GM19372 (cell line): ENCODE data around the gene PRKCA.

Experiments
- ATAC-seq: cut with Tn5 transposase; IDR thresholded peaks from one replicate; pipeline ENCODE4 v1.9.1; 2021; ENCODE audit warnings: mild to moderate bottlenecking, low read depth, moderate library complexity; ENCODE audit not compliant: unreplicated experiment

PRKCA gene

GRCh38 chr17:66746736-66747135 lies 444.3 kb downstream of the PRKCA start:
- ATAC-seq: no peak

DNA sequence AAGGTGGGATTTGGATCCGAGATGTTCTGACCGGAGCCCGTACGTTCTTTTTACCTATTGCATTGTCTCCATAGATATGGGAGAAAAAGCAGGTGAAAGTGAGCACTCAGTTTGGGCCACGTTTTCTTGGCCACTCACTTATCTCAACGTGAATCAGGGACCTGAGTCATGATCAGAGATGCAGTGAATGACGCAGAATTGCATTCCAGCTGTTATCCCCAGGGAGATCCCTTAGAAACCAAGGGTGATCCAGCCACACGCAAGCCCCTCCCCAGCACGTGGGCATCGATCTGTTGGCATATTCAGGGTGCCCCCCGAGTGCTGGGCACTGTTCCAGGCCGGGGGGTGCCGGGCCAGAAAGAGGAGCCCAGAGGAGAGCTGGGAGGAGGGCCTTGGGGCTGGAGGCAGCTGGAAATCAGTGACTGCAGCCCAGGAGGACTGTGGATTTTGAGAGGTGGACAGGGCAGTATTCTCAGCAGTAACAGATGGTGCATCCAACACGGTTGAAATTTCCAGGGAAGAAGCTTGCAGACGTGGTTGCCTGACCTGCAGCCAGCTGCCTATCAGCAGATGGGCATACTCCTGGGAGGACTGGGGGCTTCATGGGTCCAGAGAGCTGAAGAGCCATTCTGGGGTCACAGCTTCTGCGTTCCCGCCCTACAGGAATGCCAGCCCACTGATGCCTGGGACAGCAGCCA lies 445.3 kb downstream of the PRKCA start:
- ATAC-seq: no peak

GRCh38 chr17:66748578-66748977 lies 446.2 kb downstream of the PRKCA start:
- ATAC-seq: no peak

- ATAC-seq: no peak
Observed at GRCh38 chr17:66749217-66749832, 446.9 kb downstream of the PRKCA start.

- ATAC-seq: no peak
Observed at GRCh38 chr17:66750116-66750515, 447.7 kb downstream of the PRKCA start.

DNA sequence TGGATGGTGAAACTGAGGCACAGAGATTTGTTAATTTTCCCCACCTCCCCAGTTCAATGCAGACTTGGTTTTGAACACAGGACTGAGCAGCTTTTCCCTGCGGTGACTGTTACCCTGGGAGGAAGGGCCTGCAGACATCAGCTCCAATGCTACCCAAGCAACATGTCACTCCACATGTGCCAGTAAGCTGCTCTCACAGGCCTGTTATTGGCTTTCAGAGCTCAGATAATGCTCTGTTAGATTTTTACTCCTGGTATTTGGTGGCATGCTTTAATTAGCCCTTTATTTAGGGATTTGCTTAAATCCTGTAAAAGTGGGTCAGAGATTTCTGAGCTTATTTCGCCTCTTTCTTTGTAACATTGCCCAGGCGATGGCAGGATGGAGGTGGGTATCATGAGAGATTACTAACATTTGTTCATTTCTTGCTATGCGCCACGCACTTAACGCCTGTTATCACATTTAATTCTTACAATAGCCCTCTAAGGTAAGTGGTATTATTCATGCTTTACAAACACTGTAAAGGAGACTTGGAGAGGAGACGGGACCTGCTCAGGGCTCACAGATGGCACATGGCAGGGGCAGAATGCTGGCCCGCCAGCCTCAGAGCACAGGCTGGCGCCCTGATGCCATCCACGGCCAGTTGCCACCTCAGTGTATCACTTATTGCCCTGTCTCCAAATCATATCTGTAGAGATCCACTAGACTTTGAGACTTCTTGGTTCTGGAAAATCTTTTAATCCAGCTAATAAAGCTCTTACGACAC lies 448.5 kb downstream of the PRKCA start:
- ATAC-seq: no peak

DNA sequence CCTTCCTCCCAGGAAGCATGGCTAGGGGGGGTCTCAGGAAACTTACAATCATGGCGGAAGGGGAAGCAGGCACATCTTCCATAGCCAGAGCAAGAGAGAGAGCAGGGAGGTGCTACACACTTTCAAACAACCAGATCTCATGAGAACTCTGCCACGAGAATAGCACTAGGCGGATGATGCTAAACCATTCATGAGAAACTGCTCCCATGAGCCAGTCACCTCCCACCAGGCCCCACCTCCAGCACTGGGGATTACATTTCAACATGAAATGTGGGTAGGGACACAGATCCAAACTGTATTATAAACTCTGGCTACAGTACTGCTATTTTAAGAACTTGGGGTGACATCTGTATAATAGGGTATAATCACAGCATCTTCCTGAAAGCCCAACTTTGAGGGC lies 449.4 kb downstream of the PRKCA start:
- ATAC-seq: no peak

GRCh38 chr17:66752411-66752810 lies 450.0 kb downstream of the PRKCA start:
- no peak for ATAC-seq

GRCh38 chr17:66753126-66753920 lies 450.9 kb downstream of the PRKCA start:
- ATAC-seq: no peak

GRCh38 chr17:66755101-66755943 lies 452.9 kb downstream of the PRKCA start:
- ATAC-seq: no peak

GRCh38 chr17:66755944-66756290 lies 453.5 kb downstream of the PRKCA start:
- ATAC-seq: no peak

GRCh38 chr17:66760324-66760723 lies 457.9 kb downstream of the PRKCA start:
- no peak for ATAC-seq

GRCh38 chr17:66762276-66762675 lies 459.9 kb downstream of the PRKCA start:
- ATAC-seq: no peak

GRCh38 chr17:66763056-66763455 lies 460.6 kb downstream of the PRKCA start:
- no peak for ATAC-seq

DNA sequence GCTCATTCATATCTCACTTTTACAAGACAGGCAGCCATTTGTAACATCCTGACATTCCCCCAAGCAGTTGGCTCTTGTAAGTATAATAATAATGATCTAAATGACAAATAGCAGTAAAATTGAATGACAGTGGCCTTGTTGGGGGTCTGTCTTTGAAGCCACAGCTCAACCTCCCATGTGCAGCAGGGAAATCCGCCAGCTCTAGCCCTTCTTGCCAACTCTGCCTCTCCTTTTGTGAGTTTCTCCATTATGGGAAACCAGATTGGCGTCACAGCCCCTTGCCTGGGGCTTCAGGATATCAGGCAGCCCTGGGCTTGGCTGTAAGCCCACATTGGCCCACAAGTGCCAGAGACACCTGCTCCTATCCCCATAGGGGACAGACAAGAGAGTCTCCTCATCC lies 462.1 kb downstream of the PRKCA start:
- ATAC-seq: no peak

- no peak for ATAC-seq
Observed at GRCh38 chr17:66767154-66767933, 464.9 kb downstream of the PRKCA start.

DNA sequence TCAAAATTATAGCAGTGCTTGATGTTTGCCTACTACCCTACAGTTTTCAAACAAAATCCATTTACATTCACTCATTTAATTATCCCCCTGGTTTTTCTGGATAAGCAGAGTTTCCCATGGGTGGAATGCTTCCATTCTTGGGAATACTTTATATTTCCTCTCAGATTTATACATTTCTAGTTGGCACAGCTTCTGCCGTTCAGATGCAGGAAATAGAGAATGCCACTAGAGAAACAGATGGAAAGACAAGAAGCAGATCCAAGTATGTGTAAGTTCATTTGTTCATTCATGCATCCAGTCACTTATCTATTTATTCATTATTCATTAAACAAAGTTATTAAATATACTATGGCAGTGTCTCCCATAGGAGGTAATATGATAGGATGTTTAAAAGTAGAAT lies 467.5 kb downstream of the PRKCA start:
- ATAC-seq: no peak

- ATAC-seq: no peak
Observed at GRCh38 chr17:66772148-66772812, 469.9 kb downstream of the PRKCA start.

DNA sequence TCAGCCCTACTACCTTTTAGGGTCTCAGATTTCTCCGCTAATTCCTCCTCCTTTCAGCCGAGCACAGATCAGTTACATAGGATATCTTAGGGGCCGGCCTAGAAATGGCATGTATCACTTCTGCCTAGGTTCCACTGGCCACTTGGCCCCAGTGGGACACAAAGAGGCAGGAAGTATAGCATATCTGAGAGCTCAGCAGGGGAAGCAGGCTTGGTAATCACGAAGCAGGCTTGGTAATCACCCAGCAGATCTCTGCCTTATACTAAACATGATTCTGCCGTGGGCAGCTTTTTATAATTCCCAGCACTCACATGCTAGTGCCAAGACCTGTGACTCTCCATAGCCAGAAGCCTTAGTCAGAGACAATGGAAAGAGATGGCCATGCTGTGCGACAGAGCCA lies 472.9 kb downstream of the PRKCA start:
- ATAC-seq: no peak
